Neuronal stem cell (in vitro differentiated cells): Measurements from ENCODE around the gene PROSER2.

Experiments
- DNase-seq: peaks from one replicate; pipeline ENCODE4 v3.0.0-alpha.2; 2013; ENCODE audit warnings: low spot score
- H2AFZ ChIP-seq: one replicate; pipeline ENCODE4 v1.6.1; 2013; ENCODE audit warnings: mild to moderate bottlenecking, low read length, inconsistent platforms
- H2AK5ac ChIP-seq: 2 replicates; pipeline ENCODE4 v1.6.1; 2013; ENCODE audit warnings: low read depth, mild to moderate bottlenecking, inconsistent platforms, low read length, moderate library complexity, mixed read lengths
- H2BK120ac ChIP-seq: 2 replicates; pipeline ENCODE4 v1.6.1; 2013; ENCODE audit warnings: low read depth, mild to moderate bottlenecking, inconsistent platforms, low read length, moderate library complexity, mixed read lengths
- H2BK12ac ChIP-seq: one replicate; pipeline ENCODE4 v1.6.1; 2013; ENCODE audit warnings: low read length, inconsistent platforms
- H2BK15ac ChIP-seq: 2 replicates; pipeline ENCODE4 v1.6.1; 2013; ENCODE audit warnings: mild to moderate bottlenecking, low read length, inconsistent platforms, mixed read lengths
- H2BK5ac ChIP-seq: one replicate; pipeline ENCODE4 v1.6.1; 2013; ENCODE audit warnings: inconsistent platforms, mild to moderate bottlenecking, low read length, moderate library complexity
- H3K14ac ChIP-seq: one replicate; pipeline ENCODE4 v1.6.1; 2013; ENCODE audit warnings: low read length, inconsistent platforms
- H3K18ac ChIP-seq: 2 replicates; pipeline ENCODE4 v1.6.1; 2013; ENCODE audit warnings: low read length, inconsistent platforms
- H3K23ac ChIP-seq: 2 replicates; pipeline ENCODE4 v1.6.1; 2013; ENCODE audit warnings: low read depth, mild to moderate bottlenecking, mixed read lengths, low read length, inconsistent platforms; ENCODE audit not compliant: poor library complexity
- H3K27ac ChIP-seq: replicated peaks from 3 replicates; pipeline ENCODE4 v1.5.1; 2013; ENCODE audit warnings: low read length, inconsistent platforms
- H3K27me3 ChIP-seq, 3 experiments: 2 replicates each; pipeline ENCODE4 v1.6.1; 2013; ENCODE audit warnings: low read length in 3 of 3, mild to moderate bottlenecking in 2 of 3, inconsistent platforms in 1 of 3, low read depth in 1 of 3, mixed read lengths in 1 of 3, moderate library complexity in 1 of 3; ENCODE audit not compliant: control insufficient read depth in 3 of 3, insufficient read depth in 3 of 3
- H3K36me3 ChIP-seq, 2 donors: replicated peaks in 1 of 2; 2 replicates each; pipeline ENCODE4 v1.6.1; 2013; ENCODE audit warnings: low read length in 2 of 2; ENCODE audit not compliant: control insufficient read depth in 2 of 2, insufficient read depth in 2 of 2
- H3K4ac ChIP-seq: 2 replicates; pipeline ENCODE4 v1.6.1; 2013; ENCODE audit warnings: inconsistent platforms, mild to moderate bottlenecking, low read length, moderate library complexity
- H3K4me1 ChIP-seq, 2 donors: 1 replicate in 1 of 2; 2 replicates in 1 of 2; pipeline ENCODE4 v1.6.1; 2013; ENCODE audit warnings: low read length in 2 of 2, low read depth in 1 of 2; ENCODE audit not compliant: control insufficient read depth in 2 of 2, insufficient read depth in 1 of 2
- H3K4me2 ChIP-seq: one replicate; pipeline ENCODE4 v1.6.1; 2013; ENCODE audit warnings: mild to moderate bottlenecking, low read length, inconsistent platforms; ENCODE audit not compliant: insufficient read depth, poor library complexity, severe bottlenecking
- H3K4me3 ChIP-seq, 2 donors: 2 replicates each; pipeline ENCODE4 v1.5.1; 2013; ENCODE audit warnings: low read length in 2 of 2, mild to moderate bottlenecking in 2 of 2, inconsistent platforms in 1 of 2, moderate library complexity in 1 of 2
- H3K79me1 ChIP-seq: one replicate; pipeline ENCODE4 v1.6.1; 2013; ENCODE audit warnings: low read depth, mild to moderate bottlenecking, inconsistent platforms, low read length, moderate library complexity
- H3K9ac ChIP-seq: one replicate; pipeline ENCODE4 v1.6.1; 2013; ENCODE audit warnings: mild to moderate bottlenecking, low read depth, low read length, inconsistent platforms; ENCODE audit not compliant: poor library complexity
- H3K9me3 ChIP-seq, 2 donors: replicated peaks in 1 of 2; 2 replicates each; pipeline versions ENCODE3 to v1.6.1; 2013; ENCODE audit warnings: low read length in 2 of 2, mild to moderate bottlenecking in 2 of 2, inconsistent platforms in 1 of 2, low read depth in 1 of 2, mixed read lengths in 1 of 2, moderate library complexity in 1 of 2; ENCODE audit not compliant: control insufficient read depth in 2 of 2, insufficient read depth in 1 of 2
- H4K8ac ChIP-seq: one replicate; pipeline ENCODE4 v1.6.1; 2013; ENCODE audit warnings: low read depth, mild to moderate bottlenecking, inconsistent platforms, low read length, moderate library complexity
- H4K91ac ChIP-seq: one replicate; pipeline ENCODE4 v1.6.1; 2013; ENCODE audit warnings: low read length, low read depth, mild to moderate bottlenecking, inconsistent platforms; ENCODE audit not compliant: poor library complexity
- WGBS, 2 donors: extraction: QIAGEN DNeasy Blood & Tissue Kit; methylation state at CpG; one replicate each; pipeline ENCODE4 v1.1.7; 2013; ENCODE audit warnings: missing lambda C conversion rate in 2 of 2, mixed read lengths in 1 of 2; ENCODE audit not compliant: insufficient read length in 2 of 2, insufficient replicate concordance in 1 of 2; ENCODE audit errors: extremely low coverage in 2 of 2; 5-methylcytosine and 5-hydroxymethylcytosine counted together

The PROSER2 gene

DNA sequence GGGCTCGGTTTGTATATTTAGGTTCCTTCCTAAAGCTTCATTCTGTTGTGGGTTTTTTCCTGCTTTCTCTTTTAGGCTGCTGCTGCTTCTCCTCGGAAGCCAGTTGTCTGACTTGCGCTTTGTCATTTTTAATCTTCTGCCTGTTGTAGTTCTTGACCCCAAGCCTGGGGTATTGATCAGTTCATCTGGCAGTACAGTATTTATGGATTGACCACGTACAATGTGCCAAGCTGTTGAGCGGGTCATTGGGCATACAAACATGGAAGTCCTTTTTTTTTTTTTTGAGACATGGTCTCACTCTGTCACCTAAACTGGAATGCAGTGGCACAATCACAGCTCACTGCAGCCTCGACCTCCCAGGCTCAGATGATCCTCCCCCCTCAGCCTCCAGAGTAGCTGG is 4.3 kb downstream of the PROSER2 start:
- peaks cover 0 to 50% (median 16%) of the 10 kb centered on the region in 3 experiments for H3K27me3 ChIP-seq

GRCh38 chr10:11828682-11829284 is 5.6 kb downstream of the PROSER2 start:
- H3K18ac ChIP-seq = no peak overlapping the region
- no peak for DNase-seq
- H2BK12ac ChIP-seq = no peak overlapping the region
- no peak overlapping the region for H3K9ac ChIP-seq
- no peak overlapping the region for H3K4me2 ChIP-seq
- H3K4me1 ChIP-seq = peaks cover 0 to 3% of the 10 kb centered on the region in 2 donors
- no peak overlapping the region for H2BK5ac ChIP-seq
- H3K14ac ChIP-seq = no peak overlapping the region
- H3K27ac ChIP-seq = no peak overlapping the region
- H3K4ac ChIP-seq = no peak overlapping the region
- no peaks in the 10 kb centered on the region for H3K79me1 ChIP-seq
- no peak overlapping the region for H3K4me3 ChIP-seq
- no peak overlapping the region for H2BK15ac ChIP-seq
- no peak overlapping the region for H2BK120ac ChIP-seq
- H2AFZ ChIP-seq = no peak overlapping the region
- H3K23ac ChIP-seq = no peak overlapping the region
- peaks cover 0 to 37% (median 13%) of the 10 kb centered on the region in 3 experiments for H3K27me3 ChIP-seq
- WGBS, 2 donors = no CpG with 5 or more reads among the region's 11 CpGs
- H2AK5ac ChIP-seq = no peak overlapping the region
- no peak overlapping the region for H4K8ac ChIP-seq
- no peaks in the 10 kb centered on the region for H3K9me3 ChIP-seq
- H4K91ac ChIP-seq = no peak overlapping the region
- H3K36me3 ChIP-seq = no peaks in the 10 kb centered on the region

More for the DNA sequence above, 4.3 kb downstream of the PROSER2 start:
- no peak overlapping the region for H3K23ac ChIP-seq
- H2BK12ac ChIP-seq = no peak overlapping the region
- no peak overlapping the region for H3K14ac ChIP-seq
- H3K27ac ChIP-seq = no peak overlapping the region
- H3K4me2 ChIP-seq = no peak overlapping the region
- H3K9ac ChIP-seq = no peak overlapping the region
- H3K36me3 ChIP-seq = no peaks in the 10 kb centered on the region
- no peak overlapping the region for H2BK120ac ChIP-seq
- no peak for DNase-seq
- H3K79me1 ChIP-seq = no peaks in the 10 kb centered on the region
- no peak overlapping the region for H3K18ac ChIP-seq
- H3K4me1 ChIP-seq = peaks cover 0 to 4% of the 10 kb centered on the region in 2 donors
- H4K91ac ChIP-seq = no peak overlapping the region
- no peak overlapping the region for H3K4ac ChIP-seq
- WGBS, 2 donors = no CpG with 5 or more reads among the region's 6 CpGs
- no peaks in the 10 kb centered on the region for H3K9me3 ChIP-seq
- no peak overlapping the region for H2BK15ac ChIP-seq
- no peak overlapping the region for H3K4me3 ChIP-seq
- H2BK5ac ChIP-seq = no peak overlapping the region
- H2AK5ac ChIP-seq = no peak overlapping the region
- no peak overlapping the region for H4K8ac ChIP-seq
- no peak overlapping the region for H2AFZ ChIP-seq

DNA sequence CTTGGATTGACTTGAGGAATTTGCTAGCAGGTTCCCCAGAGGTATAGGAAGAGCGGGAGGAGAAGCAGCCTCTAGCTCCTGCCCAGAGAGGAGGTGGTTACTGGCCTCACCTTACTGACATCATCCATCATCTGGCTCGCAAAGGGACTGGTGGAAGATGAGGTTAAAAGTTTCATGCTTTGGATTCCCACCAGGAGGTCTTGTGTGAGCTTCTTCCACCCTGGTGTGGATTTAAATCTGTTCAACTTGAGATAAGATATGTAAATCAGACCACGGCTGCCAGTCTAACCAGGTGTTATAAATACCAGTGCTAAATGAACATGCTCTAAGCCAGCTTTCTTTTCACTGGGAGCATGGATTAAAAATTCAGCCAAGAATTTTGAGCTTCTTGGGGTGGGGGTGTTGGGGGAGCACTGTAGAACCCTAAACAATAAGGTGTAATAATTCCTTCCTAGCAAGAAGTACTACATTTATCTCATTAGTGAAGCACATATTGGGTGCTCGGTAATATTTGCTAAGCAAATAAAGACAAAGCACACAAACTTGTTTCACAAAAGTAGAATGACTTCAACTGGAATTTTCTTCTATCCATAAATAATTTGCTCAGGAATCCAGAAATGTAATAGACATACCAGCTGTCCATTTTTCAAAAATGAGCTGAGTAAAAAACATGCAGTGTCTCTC is 7.8 kb downstream of the PROSER2 start:
- H3K18ac ChIP-seq = no peak overlapping the region
- no peaks in the 10 kb centered on the region for H3K9me3 ChIP-seq
- no peak overlapping the region for H2BK5ac ChIP-seq
- H3K27ac ChIP-seq = no peak overlapping the region
- H4K91ac ChIP-seq = no peak overlapping the region
- H2BK12ac ChIP-seq = no peak overlapping the region
- H3K4me1 ChIP-seq = no peaks in the 10 kb centered on the region
- H2AFZ ChIP-seq = no peak overlapping the region
- no peak overlapping the region for H3K4me3 ChIP-seq
- no peak overlapping the region for H3K14ac ChIP-seq
- no peak overlapping the region for H3K4ac ChIP-seq
- H2BK15ac ChIP-seq = no peak overlapping the region
- no peak overlapping the region for H3K4me2 ChIP-seq
- no peaks in the 10 kb centered on the region for H3K36me3 ChIP-seq
- H3K23ac ChIP-seq = no peak overlapping the region
- peaks cover 0 to 15% (median 0%) of the 10 kb centered on the region in 3 experiments for H3K27me3 ChIP-seq
- DNase-seq = no peak
- no peak overlapping the region for H2AK5ac ChIP-seq
- no peak overlapping the region for H3K9ac ChIP-seq
- no peaks in the 10 kb centered on the region for H3K79me1 ChIP-seq
- no peak overlapping the region for H2BK120ac ChIP-seq
- WGBS, 2 donors = no CpG with 5 or more reads among the region's 4 CpGs
- no peak overlapping the region for H4K8ac ChIP-seq

DNA sequence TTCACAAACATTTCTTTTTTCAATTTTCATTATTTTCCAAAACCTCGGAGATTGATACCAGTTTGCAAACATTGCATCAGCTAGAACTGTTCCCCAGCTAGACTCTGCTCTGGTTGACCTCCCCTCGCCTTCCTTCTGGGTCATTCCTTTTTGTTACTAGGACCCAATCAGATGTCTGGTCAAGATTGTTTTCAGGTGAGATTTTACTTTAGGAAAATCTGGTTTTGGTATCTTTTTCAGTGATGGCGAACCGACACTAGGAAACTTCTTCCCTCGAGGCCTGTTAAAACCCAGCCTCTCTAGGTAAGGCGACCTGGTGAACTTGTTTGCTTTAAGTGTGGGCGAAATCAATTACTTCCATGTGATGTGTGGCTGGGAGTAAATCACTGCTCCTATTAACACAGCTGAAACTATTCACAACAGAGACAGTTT is 8.4 kb downstream of the PROSER2 start:
- no peaks in the 10 kb centered on the region for H3K9me3 ChIP-seq

More for the DNA sequence above, 8.4 kb downstream of the PROSER2 start:
- Histone ChIP-seq H4K91ac (no peak overlapping the region), H2BK120ac (no peak overlapping the region), H4K8ac (no peak overlapping the region), H2AK5ac (no peak overlapping the region), H3K27me3 (peaks cover 0 to 12% (median 0%) of the 10 kb centered on the region in 3 experiments), H3K4ac (no peak overlapping the region), H3K14ac (no peak overlapping the region), H2BK15ac (no peak overlapping the region), H3K4me3 (no peak overlapping the region), H3K18ac (no peak overlapping the region), H3K4me1 (no peaks in the 10 kb centered on the region), H2BK12ac (no peak overlapping the region), H2BK5ac (no peak overlapping the region), H3K4me2 (no peak overlapping the region), H2AFZ (no peak overlapping the region), H3K36me3 (no peaks in the 10 kb centered on the region), H3K23ac (no peak overlapping the region), H3K79me1 (no peaks in the 10 kb centered on the region), H3K9ac (no peak overlapping the region), H3K27ac (no peak overlapping the region)
- WGBS, 2 donors = no CpG with 5 or more reads among the region's 7 CpGs
- DNase-seq = no peak
